ENCODE results near the gene GLI1. TPM values are rescaled to one million over a fixed set of nuclear protein-coding genes. Genes with fewer than 3 reads are reported as not detected.
A peak's percentile ranks its signal among the peaks of the same experiment; 100 is the strongest.
"Not testable (repeated sequence)": the region's sequence is repeated elsewhere in the genome, so short reads cannot be mapped to it uniquely, and the experiment has no call there.

The GLI1 gene
- total RNA-seq, 2 donors from 2014 or later, result 0.49 TPM; not detected in 1

- Mint-ChIP-seq H3K27ac (peak overlapping the region in 1 of 2 donors; percentile 3), H3K36me3 (peaks cover 38 to 39% of the 10 kb centered on the region in 2 donors), H3K9me3 (no peaks in the 10 kb centered on the region)
- no peak for DNase-seq (ENCODE audit: low spot score in 2 of 2)
- no peak for ATAC-seq
Observed at GRCh38 chr12:57514720-57515407, 55.3 kb downstream of the GLI1 start.

GRCh38 chr12:57515408-57515933, 55.9 kb downstream of the GLI1 start:
- H3K9me3 Mint-ChIP-seq, result no peaks in the 10 kb centered on the region
- peaks cover 43 to 45% of the 10 kb centered on the region in 2 donors for H3K36me3 Mint-ChIP-seq
- ATAC-seq, result no peak
- H3K27ac Mint-ChIP-seq, result peak overlapping the region in 1 of 2 donors; percentile 3
- no peak for DNase-seq (ENCODE audit: low spot score in 2 of 2)

GRCh38 chr12:57515934-57516541, 56.5 kb downstream of the GLI1 start:
- H3K36me3 Mint-ChIP-seq, result peaks cover 43 to 45% of the 10 kb centered on the region in 2 donors
- H3K9me3 Mint-ChIP-seq, result no peaks in the 10 kb centered on the region
- peak overlapping the region; percentile 3 to 93 for H3K27ac Mint-ChIP-seq
- DNase-seq (ENCODE audit: low spot score in 2 of 2), result no peak
- ATAC-seq, result no peak

- H3K27ac Mint-ChIP-seq, result peak overlapping the region; percentile 93 to 100
- peaks cover 43 to 45% of the 10 kb centered on the region in 2 donors for H3K36me3 Mint-ChIP-seq
- ATAC-seq (no peak), DNase-seq (ENCODE audit: low spot score in 2 of 2) (no peak)
- no peaks in the 10 kb centered on the region for H3K9me3 Mint-ChIP-seq
Observed at GRCh38 chr12:57516617-57517153, 57.1 kb downstream of the GLI1 start.

GRCh38 chr12:57517187-57517586, 57.6 kb downstream of the GLI1 start:
- no peaks in the 10 kb centered on the region for H3K9me3 Mint-ChIP-seq
- peak overlapping the region; percentile 93 to 100 for H3K27ac Mint-ChIP-seq
- peaks cover 43% of the 10 kb centered on the region in 2 donors for H3K36me3 Mint-ChIP-seq
- no peak for DNase-seq (ENCODE audit: low spot score in 2 of 2)
- ATAC-seq, result no peak

GRCh38 chr12:57517718-57518117, 58.1 kb downstream of the GLI1 start:
- not testable (repeated sequence) for H3K9me3 Mint-ChIP-seq; DNase-seq (ENCODE audit: low spot score in 2 of 2); ATAC-seq
- H3K36me3 Mint-ChIP-seq, result peaks cover 38 to 43% of the 10 kb centered on the region in 2 donors
- H3K27ac Mint-ChIP-seq, result peak overlapping the region; percentile 93 to 100

GRCh38 chr12:57518176-57518919, 58.8 kb downstream of the GLI1 start:
- Mint-ChIP-seq H3K36me3 (peaks cover 32 to 39% of the 10 kb centered on the region in 2 donors), H3K9me3 (no peaks in the 10 kb centered on the region), H3K27ac (peak overlapping the region; percentile 100)
- no peak for DNase-seq (ENCODE audit: low spot score in 2 of 2)
- ATAC-seq, result no peak

GRCh38 chr12:57518920-57519795, 59.6 kb downstream of the GLI1 start:
- Mint-ChIP-seq H3K9me3 (no peaks in the 10 kb centered on the region), H3K27ac (peak overlapping the region; percentile 100), H3K36me3 (peaks cover 32 to 39% of the 10 kb centered on the region in 2 donors)
- ATAC-seq (no peak), DNase-seq (ENCODE audit: low spot score in 2 of 2) (peak in 1 of 2 donors; percentile 39)

- no peak for DNase-seq (ENCODE audit: low spot score in 2 of 2)
- H3K9me3 Mint-ChIP-seq, result no peaks in the 10 kb centered on the region
- ATAC-seq, result peak; percentile 0 to 1
Observed at GRCh38 chr12:57519796-57520052, 60.1 kb downstream of the GLI1 start.

GRCh38 chr12:57520053-57520818, 60.7 kb downstream of the GLI1 start, which contains the start of gene DDIT3:
Gene DDIT3 (minus strand): TSS chr12:57520514. CDS start chr12:57517406, 3,108 bp downstream.
- ATAC-seq (peak; percentile 73 to 76), DNase-seq (ENCODE audit: low spot score in 2 of 2) (peak; percentile 99 to 100)
- Mint-ChIP-seq H3K27ac (peak within 1 kb of the TSS; percentile 100), H3K36me3 (peaks cover 28 to 39% of the 10 kb centered on the region in 2 donors), H3K9me3 (no peaks in the 10 kb centered on the region)

More at GRCh38 chr12:57519796-57520052, 60.1 kb downstream of the GLI1 start:
- Mint-ChIP-seq H3K27ac (peak overlapping the region; percentile 100), H3K36me3 (peaks cover 32 to 39% of the 10 kb centered on the region in 2 donors)

- Mint-ChIP-seq H3K9me3 (no peaks in the 10 kb centered on the region), H3K36me3 (peaks cover 24 to 38% of the 10 kb centered on the region in 2 donors), H3K27ac (peak overlapping the region; percentile 100)
- ATAC-seq (no peak), DNase-seq (ENCODE audit: low spot score in 2 of 2) (peak in 1 of 2 donors; percentile 27)
Observed at GRCh38 chr12:57521525-57522010, 62.0 kb downstream of the GLI1 start.

Other genes starting within 250 kb of the GLI1 start
- under 1 TPM; 0.11 to 0.54 TPM for gene NXPH4, start 243.0 kb upstream of the GLI1 start, total RNA-seq
- 100 to 1,000 TPM; 360 to 376 TPM for gene SHMT2, start 230.1 kb upstream of the GLI1 start, total RNA-seq
- 1 to 10 TPM; 2.8 to 5.4 TPM for gene STAC3, start 208.6 kb upstream of the GLI1 start, total RNA-seq
- gene R3HDM2, start 28.7 kb upstream of the GLI1 start, total RNA-seq, result 10 to 100 TPM; 36.3 to 57.1 TPM
- not detected for gene INHBC, start 25.0 kb upstream of the GLI1 start, total RNA-seq
- under 1 TPM; 0.18 to 0.23 TPM for gene INHBE, start 4.5 kb upstream of the GLI1 start, total RNA-seq
- 100 to 1,000 TPM; 151 to 195 TPM for gene ARHGAP9, start 20.1 kb downstream of the GLI1 start, total RNA-seq
- 100 to 1,000 TPM; 267 to 292 TPM for gene MARS1, start 28.3 kb downstream of the GLI1 start, total RNA-seq
- gene DDIT3, start 60.7 kb downstream of the GLI1 start, total RNA-seq, result 10 to 100 TPM; 24.9 to 79.8 TPM
- gene MBD6, start 63.0 kb downstream of the GLI1 start, total RNA-seq, result 10 to 100 TPM; 66.4 to 77.5 TPM
- gene DCTN2, start 87.4 kb downstream of the GLI1 start, total RNA-seq, result 100 to 1,000 TPM in 1 of 2 donors, 10 to 100 TPM in 1; 77.1 to 122 TPM
- 1 to 10 TPM in 1 of 2 donors, under 1 TPM in 1; 0.75 to 3.4 TPM for gene KIF5A, start 90.3 kb downstream of the GLI1 start, total RNA-seq
- gene PIP4K2C, start 131.4 kb downstream of the GLI1 start, total RNA-seq, result 10 to 100 TPM; 13.8 to 43.7 TPM
- 10 to 100 TPM; 14.5 to 33.5 TPM for gene DTX3, start 145.0 kb downstream of the GLI1 start, total RNA-seq
- gene ARHGEF25, start 151.7 kb downstream of the GLI1 start, total RNA-seq, result 1 to 10 TPM in 1 of 2 donors, under 1 TPM in 1; 0.68 to 4.8 TPM
- 1 to 10 TPM; 2.6 to 3.2 TPM for gene B4GALNT1, start 173.4 kb downstream of the GLI1 start, total RNA-seq
- gene OS9, start 234.3 kb downstream of the GLI1 start, total RNA-seq, result 100 to 1,000 TPM in 1 of 2 donors, 10 to 100 TPM in 1; 87.1 to 116 TPM

All from activated naive CD4-positive, alpha-beta T cell treated with anti-CD3 and anti-CD28 coated beads, Interleukin-2, amount 50 U/mL, for 72 hours (primary cell).